HG02840 (cell line): ENCODE results near the gene HAUS5.
"Not testable (repeated sequence)": the region's sequence is repeated elsewhere in the genome, so short reads cannot be mapped to it uniquely, and the experiment has no call there.

Source experiments
- ATAC-seq: cut with Tn5 transposase; IDR thresholded peaks from one replicate; pipeline ENCODE4 v1.9.1; 2021; ENCODE audit warnings: mild to moderate bottlenecking, moderate library complexity, moderate number of reproducible peaks; ENCODE audit not compliant: unreplicated experiment, low FRiP score

HAUS5 gene

DNA sequence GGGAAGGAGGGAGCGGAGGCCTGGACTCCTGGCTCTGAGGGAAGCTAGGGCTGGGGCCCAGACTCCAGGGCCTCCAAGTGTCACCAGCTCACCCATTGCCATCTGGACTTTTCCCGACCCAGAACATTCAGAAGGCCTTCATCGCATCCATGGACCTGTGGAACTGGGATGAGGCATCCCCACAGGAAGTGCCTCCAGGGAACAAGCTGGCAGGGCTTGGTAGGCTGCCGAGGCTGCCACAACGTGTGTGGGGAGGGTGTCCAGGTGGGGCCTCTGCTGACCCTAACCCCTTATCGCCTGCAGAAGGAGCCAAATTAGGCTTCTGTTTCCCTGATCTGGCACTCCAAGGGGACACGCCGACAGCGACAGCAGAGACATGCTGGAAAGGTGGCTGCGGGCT is 29.8 kb downstream of the HAUS5 start:
- no peak for ATAC-seq

DNA sequence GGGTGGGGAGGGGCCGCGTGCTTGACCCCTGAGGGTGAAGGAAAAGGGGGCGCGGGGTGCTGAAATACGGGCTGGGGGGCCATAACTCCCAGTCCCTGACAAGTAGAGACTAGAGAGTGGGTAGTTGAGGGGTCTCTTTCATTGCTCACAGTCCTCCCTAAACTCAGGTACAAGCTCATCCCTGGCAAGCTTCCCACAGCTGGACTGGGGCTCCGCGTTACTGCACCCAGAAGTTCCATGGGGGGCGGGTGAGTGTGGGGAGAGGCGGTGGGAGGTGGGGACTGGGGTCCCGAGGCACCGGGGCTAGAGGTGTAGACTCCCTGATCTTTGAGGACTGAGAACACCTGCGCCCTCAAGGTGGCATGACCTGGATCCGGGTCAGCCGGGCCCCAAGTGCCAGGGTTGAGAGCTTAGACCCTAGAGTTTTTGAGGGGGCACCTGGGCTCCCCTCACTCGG is 30.3 kb downstream of the HAUS5 start:
- ATAC-seq = no peak

DNA sequence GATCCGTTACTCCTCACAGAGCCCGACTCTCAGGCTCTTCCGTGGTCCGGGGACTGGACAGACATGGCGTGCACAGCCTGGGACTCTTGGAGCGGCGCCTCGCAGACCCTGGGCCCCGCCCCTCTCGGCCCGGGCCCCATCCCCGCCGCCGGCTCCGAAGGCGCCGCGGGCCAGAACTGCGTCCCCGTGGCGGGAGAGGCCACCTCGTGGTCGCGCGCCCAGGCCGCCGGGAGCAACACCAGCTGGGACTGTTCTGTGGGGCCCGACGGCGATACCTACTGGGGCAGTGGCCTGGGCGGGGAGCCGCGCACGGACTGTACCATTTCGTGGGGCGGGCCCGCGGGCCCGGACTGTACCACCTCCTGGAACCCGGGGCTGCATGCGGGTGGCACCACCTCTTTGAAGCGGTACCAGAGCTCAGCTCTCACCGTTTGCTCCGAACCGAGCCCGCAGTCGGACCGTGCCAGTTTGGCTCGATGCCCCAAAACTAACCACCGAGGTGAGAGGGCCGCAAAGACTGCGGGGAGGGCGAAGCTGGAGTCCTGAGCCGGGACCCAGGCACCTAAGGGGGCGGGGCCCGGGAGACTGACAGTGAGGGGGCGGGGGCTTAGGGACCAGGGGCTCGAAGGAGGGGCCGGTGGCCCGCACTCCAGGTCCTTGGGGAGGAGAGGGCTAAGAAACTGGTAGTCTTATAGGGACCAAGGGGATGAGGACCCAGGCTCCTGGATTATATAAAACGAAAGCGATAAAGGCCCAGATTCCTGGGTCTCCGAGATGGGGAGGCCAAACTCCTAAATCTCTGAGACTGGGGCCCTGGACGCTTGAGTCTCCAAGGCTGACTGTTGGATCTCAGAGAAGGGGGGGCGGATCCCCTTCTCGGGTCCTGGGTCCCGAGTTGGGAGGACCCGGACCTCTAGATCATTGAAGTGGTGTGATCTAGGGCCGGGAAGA is 31.0 kb downstream of the HAUS5 start:
- peak; percentile 45 for ATAC-seq

DNA sequence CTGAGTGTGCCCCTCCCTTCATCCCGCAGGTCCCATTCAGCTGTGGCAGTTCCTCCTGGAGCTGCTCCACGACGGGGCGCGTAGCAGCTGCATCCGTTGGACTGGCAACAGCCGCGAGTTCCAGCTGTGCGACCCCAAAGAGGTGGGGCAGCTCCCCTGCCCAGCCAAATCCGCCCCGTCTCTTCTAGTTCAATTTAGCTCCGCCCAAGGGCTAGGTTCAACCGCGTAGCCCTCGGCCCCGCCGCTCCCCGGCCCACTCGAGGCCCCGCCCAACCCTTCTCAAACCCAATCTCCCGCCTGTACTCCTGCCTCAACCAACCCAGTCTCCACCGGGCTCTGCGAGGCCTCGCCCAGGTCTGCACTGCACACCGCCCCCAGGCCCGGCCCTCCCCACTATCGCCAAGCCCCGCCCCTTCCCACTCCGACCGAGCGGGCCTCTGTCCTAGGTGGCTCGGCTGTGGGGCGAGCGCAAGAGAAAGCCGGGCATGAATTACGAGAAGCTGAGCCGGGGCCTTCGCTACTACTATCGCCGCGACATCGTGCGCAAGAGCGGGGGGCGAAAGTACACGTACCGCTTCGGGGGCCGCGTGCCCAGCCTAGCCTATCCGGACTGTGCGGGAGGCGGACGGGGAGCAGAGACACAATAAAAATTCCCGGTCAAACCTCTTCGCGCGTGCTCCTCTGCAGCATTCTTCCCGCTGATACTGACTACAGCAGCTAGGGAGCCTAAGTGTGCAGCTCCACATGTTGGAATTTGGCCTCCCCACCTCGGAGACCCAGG is 31.9 kb downstream of the HAUS5 start:
- peak; percentile 55 for ATAC-seq

DNA sequence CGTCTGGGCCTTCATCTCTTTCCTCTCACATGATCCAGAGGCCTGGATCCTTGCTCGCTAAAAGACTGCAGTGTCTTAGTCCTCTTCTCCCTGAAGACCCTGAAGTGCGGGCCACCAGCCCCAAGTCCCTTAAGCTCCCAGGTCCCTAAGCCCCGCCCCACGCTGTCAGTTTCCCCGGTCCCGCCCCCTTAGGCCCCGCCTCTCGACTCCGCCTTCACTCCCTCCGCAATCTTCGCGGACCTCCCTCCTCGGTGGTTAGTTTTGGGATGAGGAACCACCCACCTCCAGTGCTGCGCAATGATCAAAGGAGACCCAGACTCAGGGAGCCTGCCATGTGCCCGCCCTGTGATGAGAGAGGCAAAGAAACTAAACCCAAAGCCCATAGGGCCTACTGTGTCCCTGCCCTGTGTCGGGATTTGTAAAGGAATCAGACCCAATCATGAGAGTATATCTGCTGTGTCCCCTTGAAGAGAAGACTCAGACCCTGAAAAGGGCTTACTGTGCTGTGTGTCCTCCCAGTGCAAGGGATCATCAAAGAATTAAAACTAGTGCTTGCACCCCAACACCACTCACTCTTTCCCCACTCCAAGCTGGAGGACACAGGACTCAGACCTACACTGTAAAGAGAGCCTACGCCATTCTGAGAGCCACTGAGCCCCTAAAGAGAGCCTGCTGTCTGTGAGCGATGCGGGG is 32.6 kb downstream of the HAUS5 start:
- ATAC-seq = no peak

DNA sequence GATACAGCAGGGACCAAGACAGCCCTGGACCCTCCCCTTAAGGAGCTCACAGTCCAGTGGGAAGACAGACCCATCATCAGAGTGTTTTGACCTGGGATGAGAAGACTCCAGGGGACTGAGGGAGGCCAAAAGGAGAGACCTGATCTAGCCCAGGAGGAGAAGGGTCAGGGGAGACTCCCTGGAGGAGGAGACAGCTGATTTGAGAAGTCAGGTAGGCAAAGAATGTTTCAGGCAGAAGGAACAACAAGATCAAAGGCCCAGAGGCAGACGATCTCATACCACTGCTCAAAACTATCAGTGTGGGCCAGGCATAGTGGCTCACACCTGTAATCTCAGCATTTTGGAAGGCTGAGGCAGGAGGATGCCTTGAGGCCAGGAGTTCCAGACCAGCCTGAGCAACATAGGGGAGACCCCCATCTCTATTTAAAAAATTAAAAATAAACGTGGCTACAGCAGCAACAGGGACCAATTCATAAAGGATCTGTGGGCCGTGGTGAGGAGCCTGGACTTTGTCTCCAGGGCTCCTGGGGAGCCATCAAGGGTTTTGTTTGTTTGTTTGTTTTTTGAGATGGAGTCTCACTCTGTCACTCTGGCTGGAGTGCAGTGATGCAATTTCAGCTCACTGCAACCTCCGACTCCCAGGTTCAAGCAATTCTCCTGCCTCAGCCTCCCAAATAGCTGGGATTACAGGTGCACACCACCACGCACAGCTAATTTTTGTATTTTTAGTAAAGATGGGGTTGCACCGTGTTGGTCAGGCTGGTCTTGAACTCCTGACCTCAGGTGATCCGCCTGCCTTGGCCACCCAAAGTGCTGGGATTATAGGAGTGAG is 33.4 kb downstream of the HAUS5 start:
- no peak for ATAC-seq

DNA sequence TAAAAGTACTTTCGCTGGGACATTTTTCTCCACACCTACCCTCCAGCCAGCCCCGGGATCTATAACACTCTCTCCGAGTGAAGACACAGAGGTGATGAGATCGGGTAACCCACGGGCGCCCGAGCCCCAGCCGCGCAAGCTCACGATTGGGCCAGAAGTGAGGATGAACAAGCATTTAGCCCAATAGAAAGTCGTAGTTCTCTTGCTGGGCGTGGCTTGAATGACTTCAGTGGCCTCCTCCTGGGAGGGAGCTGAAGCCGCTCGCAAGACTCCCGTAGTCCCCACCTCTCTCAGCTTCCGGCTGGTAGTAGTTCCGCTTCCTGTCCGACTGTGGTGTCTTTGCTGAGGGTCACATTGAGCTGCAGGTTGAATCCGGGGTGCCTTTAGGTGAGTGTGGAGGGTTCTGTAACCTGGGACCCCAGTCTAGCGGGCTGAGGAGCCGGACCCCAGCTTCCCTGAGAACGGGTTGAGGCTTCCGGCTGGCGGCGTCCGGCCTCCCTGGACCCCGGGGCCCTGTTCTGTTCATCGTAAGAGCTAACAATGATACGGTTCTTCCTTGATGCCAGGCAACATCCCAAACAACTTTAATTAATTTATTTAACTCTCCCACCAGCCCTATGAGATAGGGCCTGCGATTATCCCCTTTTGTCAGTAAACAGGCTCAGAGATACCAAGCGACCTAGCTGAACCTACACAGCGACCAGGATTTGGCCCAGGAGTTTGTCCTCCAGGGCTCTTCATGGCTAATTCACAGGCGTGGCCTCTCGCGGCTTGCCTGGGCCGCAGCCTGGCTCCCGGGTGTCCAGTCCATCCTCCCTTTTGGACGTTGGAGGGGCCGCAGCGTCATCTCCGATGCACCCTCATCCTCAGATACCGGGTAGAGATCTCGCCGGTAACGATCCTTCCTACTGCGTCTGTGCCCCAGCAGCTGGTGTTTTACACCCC is 35.8 kb downstream of the HAUS5 start, which contains the start of gene COX6B1:
COX6B1 (plus strand) TSS at position 307 of the 945 bp plus-strand sequence. CDS start 2,921 bp downstream, outside the sequence.
- peak; percentile 51 for ATAC-seq

DNA sequence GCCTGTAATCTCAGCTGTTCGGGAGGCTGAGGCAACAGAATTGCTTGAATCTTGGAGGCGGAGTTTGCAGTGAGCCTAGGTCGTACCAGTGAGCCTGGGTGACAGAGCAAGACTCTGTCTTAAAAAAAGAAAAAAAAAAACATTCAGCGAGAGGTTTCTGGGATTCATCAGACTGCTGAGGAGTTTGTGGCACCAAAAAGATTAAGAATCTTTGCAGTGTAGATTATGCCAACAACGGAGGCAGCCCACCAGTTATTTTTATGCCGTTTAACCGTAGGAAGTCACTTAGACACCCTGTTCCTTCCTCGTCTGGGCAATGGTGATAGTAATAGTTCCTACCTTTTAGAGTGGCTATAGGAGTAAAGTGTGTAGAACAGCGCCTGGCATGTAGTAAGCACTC is 38.0 kb downstream of the HAUS5 start:
- no peak for ATAC-seq

DNA sequence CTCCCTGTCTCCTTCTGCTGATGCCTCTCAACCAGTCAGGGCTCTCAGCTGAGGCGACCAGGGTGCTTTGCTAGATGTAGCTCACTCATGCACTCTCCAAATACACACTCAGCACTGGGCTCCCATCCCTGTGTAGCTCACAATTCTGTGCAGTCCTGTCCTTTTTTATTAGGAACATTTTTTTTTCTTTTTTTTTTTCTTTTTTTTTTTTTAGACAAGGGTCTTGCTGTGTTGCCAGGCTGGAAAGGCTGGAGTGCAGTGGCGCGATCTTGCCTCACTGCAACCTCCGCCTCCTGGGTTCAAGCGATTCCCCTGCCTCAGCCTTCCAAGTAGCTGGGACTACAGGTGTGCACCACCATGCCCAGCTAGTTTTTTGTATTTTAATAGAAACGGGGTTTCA is 42.3 kb downstream of the HAUS5 start:
- ATAC-seq = not testable (repeated sequence)

DNA sequence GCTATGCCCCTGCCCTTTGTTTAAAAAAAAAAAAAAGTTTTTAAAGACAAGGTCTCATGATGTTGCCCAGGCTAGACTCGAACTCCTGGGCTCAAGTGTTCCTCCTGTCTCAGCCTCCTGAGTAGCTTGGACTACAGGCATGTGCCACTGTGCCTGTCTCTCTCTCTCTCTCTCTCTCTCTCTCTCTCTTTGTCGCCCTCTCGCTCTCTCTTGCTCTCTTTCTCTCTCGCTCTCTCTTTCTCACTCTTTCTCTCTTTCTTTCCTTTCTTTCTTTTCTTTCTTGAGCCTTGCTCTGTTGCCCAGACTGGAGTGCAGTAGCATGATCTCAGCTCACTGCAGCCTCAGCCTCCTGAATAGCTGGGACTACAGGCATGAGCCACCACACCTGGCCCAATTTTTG is 43.1 kb downstream of the HAUS5 start:
- ATAC-seq = no peak

DNA sequence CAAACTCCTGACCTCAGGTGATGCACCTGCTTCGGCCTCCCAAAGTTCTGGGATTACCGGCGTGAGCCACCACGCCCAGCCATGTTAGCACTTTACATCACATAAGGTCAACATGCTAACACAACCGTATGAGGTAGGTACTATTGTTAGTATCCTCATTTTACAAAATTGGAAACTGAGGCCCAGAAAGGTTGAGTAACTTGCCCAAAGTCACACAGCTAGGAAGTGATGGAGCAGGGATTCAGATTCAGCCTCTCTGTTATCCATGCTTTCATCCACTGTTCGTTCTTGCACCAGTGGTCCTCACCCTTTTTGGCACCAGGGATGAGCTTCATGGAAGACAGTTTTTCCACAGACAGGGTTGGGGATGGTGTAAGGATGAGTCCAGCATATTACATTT is 44.2 kb downstream of the HAUS5 start:
- no peak for ATAC-seq

DNA sequence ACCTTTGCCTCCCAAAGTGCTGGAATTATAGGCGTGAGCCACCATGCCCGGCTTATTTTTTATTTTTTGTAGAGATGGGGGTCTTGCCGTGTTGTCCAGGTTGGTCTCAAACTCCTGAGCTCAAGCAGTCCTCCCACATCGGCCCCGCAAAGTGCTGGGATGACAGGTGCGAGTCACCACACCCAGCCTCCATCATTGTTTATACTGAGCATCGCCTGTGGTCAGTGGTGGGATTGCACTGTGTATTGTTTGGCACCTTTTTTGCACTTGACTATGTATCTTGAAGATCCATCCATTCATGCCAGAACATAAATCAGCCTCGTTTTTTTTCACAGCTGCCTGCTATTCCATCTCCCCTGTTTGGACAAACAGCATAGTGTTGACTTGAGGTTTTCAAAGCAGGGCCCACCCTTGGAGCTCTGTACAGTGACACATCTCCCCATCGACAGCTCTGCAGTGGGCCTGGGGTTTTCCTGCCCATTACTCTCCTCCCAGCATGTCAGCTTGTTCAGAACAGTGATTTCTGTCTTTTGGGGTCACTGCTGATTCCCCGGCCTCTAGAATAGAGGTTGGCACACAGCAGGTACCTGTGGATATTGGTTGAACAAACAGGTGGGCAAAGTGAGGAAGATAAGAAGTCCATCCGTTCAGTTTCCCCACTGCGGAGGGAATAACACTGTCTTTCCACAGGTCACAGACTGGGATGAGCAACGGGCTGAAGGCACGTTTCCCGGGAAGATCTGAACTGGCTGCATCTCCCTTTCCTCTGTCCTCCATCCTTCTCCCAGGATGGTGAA is 45.6 kb downstream of the HAUS5 start:
- no peak for ATAC-seq

DNA sequence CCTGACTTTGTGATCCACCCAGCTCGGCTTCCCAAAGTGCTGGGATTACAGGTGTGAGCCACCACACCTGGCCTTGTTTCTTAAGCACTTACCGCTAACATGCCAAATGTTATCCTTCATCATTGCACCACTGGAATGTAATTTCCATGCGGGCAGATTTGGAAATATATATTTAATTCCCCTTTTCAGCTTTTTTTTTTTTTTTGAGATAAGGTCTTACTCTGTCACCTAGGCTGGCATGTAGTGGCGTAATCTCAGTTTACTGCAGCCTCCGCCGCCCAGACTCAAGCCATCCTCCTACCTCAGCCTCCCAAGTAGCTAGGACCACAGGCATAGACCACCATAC is 49.4 kb downstream of the HAUS5 start:
- ATAC-seq = no peak

DNA sequence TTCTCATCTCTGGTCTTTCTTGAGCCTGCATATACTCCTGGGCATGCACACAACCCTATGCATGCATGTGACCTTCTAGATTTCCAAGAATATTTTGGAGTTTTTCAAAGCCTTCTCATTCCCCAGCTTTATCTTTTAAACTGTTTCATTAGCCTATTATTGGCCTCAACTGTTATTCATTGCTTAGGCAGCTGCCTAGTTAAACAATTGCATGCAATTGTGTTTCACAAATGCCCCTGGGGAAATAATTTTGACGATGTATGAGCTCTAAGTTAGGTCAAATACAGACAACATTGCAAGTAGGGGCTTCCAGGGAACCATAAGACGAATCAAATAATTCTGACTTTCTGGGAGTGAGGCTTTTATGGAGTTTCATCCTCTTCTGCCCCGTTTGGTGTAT is 51.4 kb downstream of the HAUS5 start:
- ATAC-seq = no peak

DNA sequence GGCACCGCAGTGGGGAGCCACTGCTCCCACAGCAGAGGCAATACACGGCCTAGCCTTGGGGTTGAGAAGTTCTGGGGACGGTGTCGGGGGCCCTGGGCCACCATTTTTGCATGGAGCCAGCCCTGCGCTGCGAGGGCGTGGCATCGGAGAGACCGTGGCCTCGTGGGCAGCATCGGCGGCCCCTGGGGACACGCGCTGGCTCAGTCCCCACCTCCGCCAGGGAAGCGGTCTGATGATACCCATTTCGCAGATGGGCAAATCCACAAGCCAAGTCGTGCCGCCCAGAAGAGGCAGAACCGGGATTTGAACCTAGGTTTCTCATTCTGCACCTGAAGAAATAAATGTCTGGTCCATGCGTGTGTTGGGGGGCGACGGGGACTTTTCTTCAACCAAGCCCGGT is 52.6 kb downstream of the HAUS5 start:
- no peak for ATAC-seq

DNA sequence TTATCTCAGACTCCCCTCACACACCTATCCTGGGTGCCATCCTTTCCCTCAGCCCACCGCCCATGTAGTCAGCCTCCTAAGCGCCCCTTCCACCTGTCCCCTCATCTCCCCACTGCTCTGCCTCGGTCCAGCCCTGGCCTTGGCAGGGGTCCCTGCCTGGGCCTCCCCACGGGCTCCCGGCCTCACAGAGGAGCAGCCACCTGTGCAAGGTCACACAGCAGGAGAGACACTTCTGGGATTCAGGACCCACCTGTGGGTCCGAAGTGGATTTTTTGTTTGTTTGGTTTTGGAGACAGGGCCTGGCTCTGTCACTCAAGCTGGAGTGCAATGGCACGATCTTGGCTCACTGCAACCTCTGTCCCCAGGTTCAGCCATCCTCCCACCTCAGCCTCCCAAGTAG is 53.1 kb downstream of the HAUS5 start:
- ATAC-seq = no peak

DNA sequence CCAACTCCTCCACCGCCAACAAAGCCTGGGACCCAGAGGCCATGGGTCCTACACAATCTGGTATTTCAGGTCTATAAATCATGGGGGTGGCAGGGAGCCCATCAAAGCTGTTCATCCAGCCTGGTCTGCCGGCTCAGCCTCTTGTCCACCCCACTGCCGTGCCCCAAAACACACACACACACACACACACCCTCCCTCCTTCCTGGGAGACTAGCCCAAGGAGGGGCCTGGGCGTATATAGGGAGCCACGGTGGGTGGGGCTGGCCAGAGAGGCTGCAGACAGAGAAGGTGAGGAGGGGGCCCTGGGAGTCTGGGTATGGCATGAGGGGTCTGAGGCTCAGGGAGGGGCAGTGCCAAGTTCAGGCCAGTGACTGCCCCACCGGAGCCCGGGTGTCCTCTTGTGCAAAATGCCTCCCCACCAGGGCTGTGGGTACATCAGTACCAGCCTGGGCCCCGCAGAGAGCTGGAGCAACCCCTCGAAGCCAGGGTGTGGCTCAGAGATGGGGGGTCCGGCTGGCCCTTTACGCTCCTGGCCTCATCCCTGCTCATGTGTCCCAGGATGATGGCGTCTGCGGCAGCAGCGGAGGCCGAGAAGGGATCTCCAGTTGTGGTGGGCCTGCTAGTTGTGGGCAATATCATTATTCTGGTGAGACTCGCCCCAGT is 53.8 kb downstream of the HAUS5 start, which contains the start of gene UPK1A:
UPK1A (plus strand) TSS at position 267 of the 663 bp plus-strand sequence; CDS start at position 563, 296 bp downstream.
- ATAC-seq = no peak
